IPS DF 4.7 (cell line): Measurements from ENCODE around the gene ADORA1.

Experiments used
- DNase-seq: peaks from one replicate; pipeline ENCODE4 v3.0.0-alpha.2; 2013; ENCODE audit warnings: low spot score; ENCODE audit errors: extremely low read depth

Gene ADORA1

GRCh38 chr1:203156280-203156679 is 28.8 kb downstream of the ADORA1 start:
- no peak for DNase-seq

DNA sequence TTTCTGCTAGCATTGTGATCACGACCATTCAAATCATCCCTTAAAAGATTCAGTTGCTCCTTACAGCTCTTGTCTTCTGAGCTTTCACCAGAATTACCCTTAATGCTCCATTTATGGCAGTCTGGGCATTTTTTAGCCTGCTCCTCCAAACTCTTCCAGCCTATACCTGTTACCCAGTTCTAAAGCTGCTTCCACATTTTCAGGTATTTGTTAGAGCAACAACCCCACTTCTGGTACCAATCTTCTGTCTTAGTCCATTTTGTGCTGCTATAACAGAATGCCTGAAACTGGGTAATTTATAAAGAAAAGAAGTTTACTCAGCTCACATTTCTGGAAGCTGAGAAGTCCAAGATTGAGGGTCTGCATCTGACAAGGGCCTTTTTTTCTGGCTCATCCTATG is 30.9 kb downstream of the ADORA1 start:
- DNase-seq = no peak

DNA sequence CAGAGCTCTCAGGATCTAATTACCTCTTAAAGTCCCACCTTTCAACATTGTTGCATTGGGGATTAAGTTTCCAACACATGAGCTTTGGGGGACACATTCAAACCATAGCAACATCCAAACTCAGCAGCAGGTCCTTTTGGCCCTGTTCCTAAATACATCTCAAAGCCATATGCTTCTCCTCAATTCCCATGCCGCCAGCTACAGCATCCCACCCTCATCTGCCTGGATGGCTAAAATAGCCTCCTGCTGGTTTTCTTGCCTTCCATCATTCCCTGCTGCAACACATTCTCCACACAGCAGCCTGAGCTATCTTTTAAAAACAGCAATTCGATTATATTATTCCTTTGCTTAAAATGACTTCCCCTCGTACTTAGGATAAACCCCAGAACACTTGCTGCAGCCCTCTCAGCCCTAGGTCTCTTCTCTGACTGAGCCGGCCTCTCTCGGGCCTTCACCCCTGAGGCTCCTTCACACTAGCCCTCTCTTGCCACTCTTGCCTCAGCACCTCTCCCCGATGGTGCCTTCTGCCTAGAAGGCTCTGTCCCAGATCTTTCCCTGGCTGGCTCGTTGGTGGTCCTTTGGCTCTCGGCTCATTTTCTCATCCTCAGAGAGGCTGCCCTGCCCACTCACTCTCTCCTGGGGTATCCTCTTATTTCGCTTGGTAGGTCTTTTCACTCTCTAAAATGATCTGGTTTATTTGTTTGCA is 31.6 kb downstream of the ADORA1 start:
- no peak for DNase-seq

- DNase-seq = no peak
Observed at GRCh38 chr1:203159844-203160243, 32.3 kb downstream of the ADORA1 start.

DNA sequence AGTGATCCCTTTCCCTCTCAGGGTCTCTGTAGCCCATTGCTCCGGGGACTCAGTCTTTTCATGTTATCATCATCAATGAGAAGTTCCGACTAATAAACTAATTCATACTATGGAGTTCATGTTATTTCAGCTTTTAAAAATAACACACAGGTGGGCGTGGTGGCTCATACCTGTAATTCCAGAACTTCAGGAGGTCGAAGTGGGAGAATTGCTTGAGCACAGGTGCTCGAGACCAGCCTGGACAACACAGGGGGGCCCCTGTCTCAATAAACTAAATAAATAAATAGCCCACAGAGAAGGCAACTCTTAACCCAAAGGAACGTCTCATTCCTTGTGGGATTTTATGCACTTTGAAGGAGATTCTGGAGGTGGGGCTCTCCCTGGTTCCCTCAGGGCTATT is 33.6 kb downstream of the ADORA1 start:
- no peak for DNase-seq

- DNase-seq = no peak
Observed at GRCh38 chr1:203161703-203162102, 34.2 kb downstream of the ADORA1 start.

- DNase-seq = no peak
Observed at GRCh38 chr1:203162403-203162802, 34.9 kb downstream of the ADORA1 start.

GRCh38 chr1:203163891-203164635 is 36.5 kb downstream of the ADORA1 start:
- DNase-seq = no peak

GRCh38 chr1:203165101-203165799 is 37.7 kb downstream of the ADORA1 start:
- no peak for DNase-seq

DNA sequence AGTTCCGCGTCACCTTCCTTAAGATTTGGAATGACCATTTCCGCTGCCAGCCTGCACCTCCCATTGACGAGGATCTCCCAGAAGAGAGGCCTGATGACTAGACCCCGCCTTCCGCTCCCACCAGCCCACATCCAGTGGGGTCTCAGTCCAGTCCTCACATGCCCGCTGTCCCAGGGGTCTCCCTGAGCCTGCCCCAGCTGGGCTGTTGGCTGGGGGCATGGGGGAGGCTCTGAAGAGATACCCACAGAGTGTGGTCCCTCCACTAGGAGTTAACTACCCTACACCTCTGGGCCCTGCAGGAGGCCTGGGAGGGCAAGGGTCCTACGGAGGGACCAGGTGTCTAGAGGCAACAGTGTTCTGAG is 38.3 kb downstream of the ADORA1 start:
- no peak for DNase-seq

DNA sequence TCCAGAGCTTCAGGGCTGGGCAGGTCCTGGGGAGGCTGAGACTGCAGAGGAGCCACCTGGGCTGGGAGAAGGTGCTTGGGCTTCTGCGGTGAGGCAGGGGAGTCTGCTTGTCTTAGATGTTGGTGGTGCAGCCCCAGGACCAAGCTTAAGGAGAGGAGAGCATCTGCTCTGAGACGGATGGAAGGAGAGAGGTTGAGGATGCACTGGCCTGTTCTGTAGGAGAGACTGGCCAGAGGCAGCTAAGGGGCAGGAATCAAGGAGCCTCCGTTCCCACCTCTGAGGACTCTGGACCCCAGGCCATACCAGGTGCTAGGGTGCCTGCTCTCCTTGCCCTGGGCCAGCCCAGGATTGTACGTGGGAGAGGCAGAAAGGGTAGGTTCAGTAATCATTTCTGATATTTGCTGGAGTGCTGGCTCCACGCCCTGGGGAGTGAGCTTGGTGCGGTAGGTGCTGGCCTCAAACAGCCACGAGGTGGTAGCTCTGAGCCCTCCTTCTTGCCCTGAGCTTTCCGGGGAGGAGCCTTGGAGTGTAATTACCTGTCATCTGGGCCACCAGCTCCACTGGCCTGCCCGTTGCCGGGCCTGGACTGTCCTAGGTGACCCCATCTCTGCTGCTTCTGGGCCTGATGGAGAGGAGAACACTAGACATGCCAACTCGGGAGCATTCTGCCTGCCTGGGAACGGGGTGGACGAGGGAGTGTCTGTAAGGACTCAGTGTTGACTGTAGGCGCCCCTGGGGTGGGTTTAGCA is 38.8 kb downstream of the ADORA1 start:
- DNase-seq = no peak

DNA sequence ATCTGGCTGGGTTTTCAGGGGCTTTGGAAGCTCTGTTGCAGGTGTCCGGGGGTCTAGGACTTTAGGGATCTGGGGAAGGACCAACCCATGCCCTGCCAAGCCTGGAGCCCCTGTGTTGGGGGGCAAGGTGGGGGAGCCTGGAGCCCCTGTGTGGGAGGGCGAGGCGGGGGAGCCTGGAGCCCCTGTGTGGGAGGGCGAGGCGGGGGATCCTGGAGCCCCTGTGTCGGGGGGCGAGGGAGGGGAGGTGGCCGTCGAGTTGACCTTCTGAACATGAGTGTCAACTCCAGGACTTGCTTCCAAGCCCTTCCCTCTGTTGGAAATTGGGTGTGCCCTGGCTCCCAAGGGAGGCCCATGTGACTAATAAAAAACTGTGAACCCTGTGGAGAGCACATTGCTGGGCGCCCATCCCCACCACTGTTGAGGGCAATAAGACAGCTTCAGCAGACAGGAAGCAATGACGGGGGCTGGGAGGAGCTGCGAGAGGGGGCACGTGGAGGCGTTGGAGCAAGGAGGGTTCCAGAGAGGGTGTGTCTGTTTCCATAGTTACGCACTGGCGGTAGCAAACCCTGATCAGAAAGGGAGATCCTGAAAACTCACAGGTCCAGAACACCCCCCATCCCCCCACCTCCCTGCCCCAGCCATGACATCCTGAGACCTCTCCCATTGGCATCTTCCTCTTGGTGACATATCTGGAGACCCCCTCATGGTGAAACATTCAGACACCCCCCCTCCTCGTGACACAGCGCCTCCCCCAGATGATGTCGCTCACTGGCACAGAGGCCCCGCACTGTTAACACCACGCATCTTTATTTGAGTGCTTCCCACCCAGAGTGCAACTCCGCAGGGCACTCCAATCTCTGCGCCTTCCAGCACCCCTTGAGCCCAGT is 39.7 kb downstream of the ADORA1 start:
- no peak for DNase-seq

DNA sequence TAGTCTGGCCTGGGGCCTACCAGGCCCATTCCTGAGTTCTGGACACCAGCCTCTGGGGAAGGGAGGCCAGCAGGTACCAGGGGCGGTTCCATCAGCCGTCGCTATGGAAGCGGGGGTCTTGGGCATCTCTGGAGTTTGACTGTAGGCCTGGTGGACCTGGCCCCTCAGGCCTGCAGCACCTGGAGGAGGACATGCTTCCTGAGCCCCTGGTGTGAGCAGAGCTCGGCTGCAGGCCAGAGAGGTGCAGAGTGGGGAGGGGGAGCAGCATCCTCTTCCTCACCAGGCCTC is 40.3 kb downstream of the ADORA1 start:
- no peak for DNase-seq

DNA sequence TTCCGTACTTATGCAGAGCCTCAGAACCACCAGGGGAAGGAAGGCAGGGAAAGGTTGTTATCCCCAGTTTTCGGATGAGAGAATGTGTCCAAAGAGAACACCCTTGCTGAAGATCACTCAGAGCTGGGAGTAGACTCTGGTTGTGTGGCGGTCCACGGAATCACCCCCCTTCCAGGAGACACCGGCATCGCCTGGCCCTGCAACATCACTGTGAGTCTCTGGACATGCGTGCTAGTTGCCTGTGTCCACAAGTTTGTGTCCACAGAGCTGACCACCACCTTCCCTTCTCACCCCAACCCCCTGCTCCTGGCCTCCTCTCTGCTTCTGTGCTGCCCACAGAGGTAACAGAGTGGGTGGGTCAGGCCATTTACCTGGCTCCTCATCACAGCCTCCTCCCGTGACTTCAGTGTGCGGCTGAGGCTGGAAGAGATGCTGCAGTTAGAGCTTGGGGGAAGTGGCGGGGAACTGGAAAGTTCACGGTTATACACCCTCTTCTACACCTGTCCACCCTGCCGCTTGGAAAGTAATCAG is 40.8 kb downstream of the ADORA1 start:
- DNase-seq = no peak

DNA sequence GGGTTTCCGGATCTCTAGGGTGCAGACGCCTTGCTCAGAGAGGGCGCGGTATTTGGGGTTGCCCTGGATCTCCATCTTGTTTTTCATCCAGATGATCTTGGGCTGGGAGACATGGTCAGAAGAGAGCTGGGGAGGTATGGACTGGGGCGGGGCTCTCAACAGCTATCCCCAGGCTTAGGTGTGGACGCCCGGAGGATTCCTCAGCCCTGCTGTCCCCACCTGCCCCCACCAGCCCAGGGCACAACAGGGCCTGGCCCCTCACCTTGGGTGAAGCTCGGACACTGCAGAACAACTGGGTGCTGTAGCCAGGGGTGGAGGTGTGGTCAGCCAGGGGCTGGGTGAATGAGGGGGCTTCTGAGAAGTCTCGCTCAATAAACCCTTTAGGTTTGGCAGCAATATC is 41.5 kb downstream of the ADORA1 start:
- no peak for DNase-seq

DNA sequence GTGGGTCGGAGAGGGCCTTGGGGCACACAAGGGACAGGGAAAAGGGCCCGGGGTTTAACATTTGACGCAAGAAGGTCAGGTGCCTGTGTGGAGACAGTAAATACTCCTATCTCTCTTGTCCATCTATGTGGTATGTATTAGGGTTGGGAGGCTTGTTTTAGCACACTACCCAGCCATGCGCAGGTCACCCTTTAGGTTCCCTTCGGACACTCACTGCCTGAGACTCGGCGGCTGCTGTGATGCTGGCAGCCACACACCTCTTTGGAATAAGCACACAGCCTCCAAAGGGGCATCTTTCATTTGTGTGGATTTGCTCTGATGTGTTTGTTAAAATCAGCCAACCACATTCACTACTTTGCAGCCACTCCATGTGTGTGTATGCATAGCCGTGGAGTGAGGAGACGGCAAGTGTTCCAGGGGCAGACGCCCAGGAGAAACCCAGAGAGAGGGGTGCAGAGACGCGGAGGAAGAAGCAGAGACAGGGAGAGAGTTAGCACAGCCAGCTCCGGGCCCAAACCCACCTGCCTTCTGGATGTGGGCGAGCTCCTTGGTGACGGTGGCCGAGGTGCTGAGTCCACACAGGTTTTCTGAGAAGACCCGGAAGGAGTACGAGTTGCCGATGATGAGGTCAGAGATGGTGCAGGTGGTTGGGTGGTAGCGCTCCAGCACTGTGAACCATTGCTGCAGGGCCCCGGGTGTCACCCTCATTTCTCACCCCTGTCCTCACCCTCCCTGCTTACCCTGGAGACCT is 42.4 kb downstream of the ADORA1 start:
- DNase-seq = no peak

DNA sequence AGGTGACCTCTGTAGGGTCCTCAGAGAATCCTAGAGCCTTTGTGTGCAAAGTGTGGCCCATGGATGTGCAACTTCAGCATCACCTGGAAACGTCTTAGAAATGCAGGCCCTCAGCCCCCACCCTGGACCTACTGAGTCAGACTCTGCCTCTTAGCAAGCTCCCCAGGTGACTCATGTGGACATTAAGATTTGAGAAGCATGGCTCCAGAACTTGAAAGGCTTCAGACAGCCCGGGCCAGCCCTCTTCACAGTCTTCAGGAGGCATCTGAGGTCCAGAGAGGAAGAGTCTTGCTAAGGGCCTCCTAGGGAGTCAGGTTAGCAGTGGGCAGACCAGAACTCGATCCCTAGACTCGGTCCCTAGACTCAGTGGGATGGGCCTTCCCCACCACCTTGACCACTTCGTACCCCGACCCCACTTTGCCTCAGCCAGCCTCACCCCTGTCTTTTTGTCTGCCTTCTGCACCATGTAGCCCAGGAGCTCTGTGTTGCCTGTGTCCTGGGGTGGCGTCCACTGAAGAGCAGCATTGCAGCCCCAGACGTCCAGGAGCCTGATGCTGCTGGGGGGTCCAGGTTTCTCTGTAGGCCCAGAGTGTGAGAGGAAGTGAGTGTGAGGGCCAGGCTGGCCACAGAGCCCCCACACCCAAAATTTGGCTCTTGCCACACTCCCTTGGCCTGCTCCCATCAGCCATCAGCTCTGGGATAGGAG is 43.3 kb downstream of the ADORA1 start:
- no peak for DNase-seq

DNA sequence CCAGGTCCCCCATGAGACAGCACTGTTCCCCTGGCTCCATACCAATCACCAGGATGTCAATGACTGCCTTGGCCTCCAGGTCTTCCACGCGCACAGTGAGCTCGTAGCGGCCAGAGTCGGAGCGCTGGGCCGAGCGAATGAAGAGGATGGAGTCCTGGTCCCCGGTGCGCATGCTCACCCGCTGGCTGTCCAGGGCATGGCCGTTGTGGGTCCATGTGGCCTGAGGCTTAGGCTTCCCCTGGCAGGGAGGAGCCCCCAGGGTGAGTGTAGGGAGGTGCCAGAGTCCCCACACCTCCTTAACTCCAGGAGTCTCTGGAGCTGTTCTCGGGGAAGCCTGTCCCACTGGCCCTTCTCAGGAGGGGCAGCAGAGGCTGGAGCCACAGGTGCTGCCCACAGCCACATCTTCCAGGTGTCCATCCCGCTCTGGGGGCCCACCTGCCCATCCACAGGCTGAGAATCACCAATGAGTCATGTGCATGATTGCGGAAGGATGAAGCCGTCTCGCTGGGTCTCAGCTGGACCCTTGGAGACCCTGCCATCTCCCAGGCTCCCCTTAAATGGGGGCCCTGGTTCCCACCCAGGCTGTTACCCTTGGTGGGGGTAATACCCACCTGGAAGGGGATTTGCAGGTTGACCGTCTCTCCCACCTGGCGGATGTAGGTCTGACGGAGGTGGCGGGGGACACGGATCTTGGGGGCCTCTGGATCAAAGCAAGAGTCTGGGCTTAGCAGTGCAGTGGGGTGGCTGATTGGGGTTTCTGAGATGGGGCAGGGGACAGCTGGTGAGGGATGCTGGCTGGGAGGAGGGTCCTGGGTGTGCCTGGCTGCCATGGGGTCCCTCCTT is 44.0 kb downstream of the ADORA1 start:
- DNase-seq = no peak
